AG04450 (cell line): Measurements from ENCODE around the gene PHRF1. TPM values are rescaled to one million over a fixed set of nuclear protein-coding genes. Genes with fewer than 3 reads are reported as not detected.

Experiments used
- CTCF ChIA-PET: fragments of 300-600, 350-600 bp; formaldehyde crosslinking; extraction: SDS; loops from one replicate; lab custom pipeline; 2022; ENCODE audit warnings: antibody characterized with exemption, inconsistent platforms; lab: Charles Lee
- POLR2A ChIA-PET: fragments of 350-600 bp; formaldehyde crosslinking; extraction: SDS; loops from one replicate; lab custom pipeline; 2021; ENCODE audit warnings: antibody characterized with exemption, inconsistent platforms; lab: Yijun Ruan, JAX
- DNase-seq: peaks from one replicate; pipeline ENCODE4 v3.0.0-alpha.2; 2011; ENCODE audit warnings: low read depth, low spot score
- H3K27ac ChIP-seq: one replicate; pipeline ENCODE4 v1.5.1; 2012; ENCODE audit warnings: low read depth, low read length, control low read depth
- H3K27me3 ChIP-seq: one replicate; pipeline ENCODE4 v1.6.0; 2012; ENCODE audit warnings: low read length; ENCODE audit not compliant: control insufficient read depth, insufficient read depth
- H3K4me3 ChIP-seq: 2 replicates; pipeline ENCODE4 v1.5.1; 2011; ENCODE audit warnings: mild to moderate bottlenecking, low read depth, low read length, control low read depth
- H3K9me3 ChIP-seq: 2 replicates; pipeline ENCODE4 v1.5.1; 2012; ENCODE audit warnings: low read length; ENCODE audit not compliant: control insufficient read depth, insufficient read depth
- CTCF ChIP-seq: IDR thresholded peaks from 2 replicates; pipeline ENCODE4 v1.5.1; 2011; ENCODE audit warnings: low read depth, low read length, control low read depth, inconsistent platforms
- polyA plus RNA-seq: library from polyadenylated mRNA; depleted of rRNA; stranded (reverse); fragments of >200 nt; gene quantifications from 2 replicates; pipeline ENCODE4 v1.2.3, GENCODE V29; 2011

Gene PHRF1
- polyA plus RNA-seq, 1 experiment = 7.3 TPM

- peaks cover 32% of the 10 kb centered on the region for H3K27me3 ChIP-seq
- no peaks in the 10 kb centered on the region; the same call in 1 of the 2 replicates for H3K9me3 ChIP-seq
- POLR2A ChIA-PET = interaction anchor here (0.6 kb wide), 2 partner anchors 15 to 118 kb away, joined by 4 to 5 read pairs; no protein-coding TSS in a partner anchor
- no peak for DNase-seq
- H3K27ac ChIP-seq = no peak within 1 kb of the TSS
- TF ChIP-seq CTCF = no peak
- peak within 1 kb of the TSS; percentile 27; the same call in 1 of the 2 replicates for H3K4me3 ChIP-seq
- CTCF ChIA-PET = no interaction called here
These were observed 60.5 kb downstream of the PHRF1 start, which contains the start of gene DRD4 for GRCh38 chr11:636511-637332. Gene DRD4 (plus strand): TSS chr11:637269. CDS start chr11:637305, 36 bp downstream.

- DNase-seq = no peak
- Histone ChIP-seq H3K27ac (no peak overlapping the region), H3K9me3 (no peaks in the 10 kb centered on the region; the same call in 1 of the 2 replicates), H3K27me3 (peaks cover 32% of the 10 kb centered on the region), H3K4me3 (peak overlapping the region; percentile 27; the same call in 1 of the 2 replicates)
- no peak for TF ChIP-seq CTCF
- ChIA-PET POLR2A (interaction anchor here (0.6 kb wide), 1 partner anchor 53 kb away, joined by 3 read pairs; no protein-coding TSS in a partner anchor), CTCF (no interaction called here)
These were observed 61.0 kb downstream of the PHRF1 start for GRCh38 chr11:637333-637592.

- POLR2A ChIA-PET = interaction anchor here (0.6 to 1.0 kb wide), 2 partner anchors 53 to 57 kb away, joined by 3 to 9 read pairs; partner anchors contain the start of genes DEAF1 and TMEM80
- Histone ChIP-seq H3K27ac (no peak overlapping the region), H3K4me3 (peak overlapping the region; percentile 27; the same call in 1 of the 2 replicates), H3K9me3 (peaks cover 4% of the 10 kb centered on the region), H3K27me3 (peaks cover 32% of the 10 kb centered on the region)
- no peak for DNase-seq
- CTCF ChIA-PET = no interaction called here
- no peak for TF ChIP-seq CTCF
These were observed 61.6 kb downstream of the PHRF1 start for GRCh38 chr11:637593-638521.

- Histone ChIP-seq H3K4me3 (no peak overlapping the region), H3K27ac (no peak overlapping the region), H3K27me3 (peaks cover 32% of the 10 kb centered on the region), H3K9me3 (peaks cover 4% of the 10 kb centered on the region)
- TF ChIP-seq CTCF = no peak
- POLR2A ChIA-PET = interaction anchor here (1.0 kb wide), 1 partner anchor 56 kb away, joined by 9 read pairs; the partner anchor contains the start of genes DEAF1 and TMEM80
- CTCF ChIA-PET = no interaction called here
- DNase-seq = no peak
These were observed 62.5 kb downstream of the PHRF1 start for GRCh38 chr11:638631-639331.
